HepG2 (cell line): ENCODE results near the gene TBL2. TPM values are rescaled to one million over a fixed set of nuclear protein-coding genes. Genes with fewer than 3 reads are reported as not detected.

ENCODE experiments used
- ARID3A ChIP-seq: IDR thresholded peaks from 2 replicates; pipeline ENCODE4 v1.6.1; 2012; ENCODE audit warnings: low read depth, low read length, improper control_type of control experiment
- EZH2 ChIP-seq: conservative IDR thresholded peaks from 2 replicates; pipeline ENCODE4 v1.6.1; 2012; ENCODE audit warnings: mild to moderate bottlenecking, low read depth, low read length, moderate library complexity
- HMG20B ChIP-seq: conservative IDR thresholded peaks from 2 replicates; pipeline ENCODE4 v1.6.1; 2016; ENCODE audit warnings: missing genetic modification reagents, missing compliant biosample characterization
- KAT7 ChIP-seq: IDR thresholded peaks from 2 replicates; pipeline ENCODE4 v1.6.1; 2018; ENCODE audit warnings: borderline replicate concordance, missing compliant biosample characterization
- MXD4 ChIP-seq: IDR thresholded peaks from 2 replicates; pipeline ENCODE4 v1.6.1; 2016; ENCODE audit warnings: mild to moderate bottlenecking, missing biosample characterization, missing genetic modification reagents
- NCOA5 ChIP-seq: sonication (generic); formaldehyde crosslinking; IDR thresholded peaks from 2 replicates; pipeline ENCODE4 v1.4.0; 2020; ENCODE audit warnings: missing genetic modification reagents
- NCOR1 ChIP-seq: fragments of 200-600 bp; sonication (generic); IDR thresholded peaks from 2 replicates; pipeline ENCODE4 v1.7.0; 2017; ENCODE audit warnings: antibody characterized with exemption, low read length, borderline replicate concordance
- POGK ChIP-seq: sonication (generic); formaldehyde crosslinking; conservative IDR thresholded peaks from 2 replicates; pipeline ENCODE4 v1.8.0; 2022; ENCODE audit warnings: mild to moderate bottlenecking, moderate library complexity, missing genetic modification reagents
- SATB2 ChIP-seq: sonication (generic); formaldehyde crosslinking; IDR thresholded peaks from 2 replicates; pipeline ENCODE4 v1.5.0; 2020; ENCODE audit warnings: missing genetic modification reagents
- THAP9 ChIP-seq: sonication (generic); formaldehyde crosslinking; IDR thresholded peaks from 2 replicates; pipeline ENCODE4; 2020; ENCODE audit warnings: missing genetic modification reagents, mild to moderate bottlenecking, borderline replicate concordance
- ZFP82 ChIP-seq: sonication (generic); formaldehyde crosslinking; IDR thresholded peaks from 2 replicates; pipeline ENCODE4 v1.5.1; 2020; ENCODE audit warnings: mild to moderate bottlenecking, missing genetic modification reagents, borderline replicate concordance
- ZNF281 ChIP-seq: sonication (generic); formaldehyde crosslinking; IDR thresholded peaks from 2 replicates; pipeline ENCODE4 v1.4.0; 2020; ENCODE audit warnings: missing genetic modification reagents, borderline replicate concordance
- ZNF446 ChIP-seq: sonication (generic); formaldehyde crosslinking; IDR thresholded peaks from 2 replicates; pipeline ENCODE4 v1.5.0; 2020; ENCODE audit warnings: mild to moderate bottlenecking, missing genetic modification reagents
- ZNF530 ChIP-seq: sonication (generic); formaldehyde crosslinking; IDR thresholded peaks from 2 replicates; pipeline ENCODE4 v1.5.0; 2020; ENCODE audit warnings: low read depth, mild to moderate bottlenecking, missing genetic modification reagents
- ZNF546 ChIP-seq: sonication (generic); formaldehyde crosslinking; conservative IDR thresholded peaks from 2 replicates; pipeline ENCODE4 v1.8.1; 2023; ENCODE audit warnings: mild to moderate bottlenecking, missing genetic modification reagents
- ZNF670 ChIP-seq: sonication (generic); formaldehyde crosslinking; IDR thresholded peaks from 2 replicates; pipeline ENCODE4 v1.8.0; 2022; ENCODE audit warnings: mild to moderate bottlenecking, missing genetic modification reagents, borderline replicate concordance
- ZNF678 ChIP-seq: sonication (generic); formaldehyde crosslinking; IDR thresholded peaks from 2 replicates; pipeline ENCODE4 v1.4.0; 2020; ENCODE audit warnings: mild to moderate bottlenecking, missing genetic modification reagents
- ZNF775 ChIP-seq: sonication (generic); formaldehyde crosslinking; IDR thresholded peaks from 2 replicates; pipeline ENCODE4 v1.4.0; 2020; ENCODE audit warnings: missing genetic modification reagents, mild to moderate bottlenecking, moderate library complexity, borderline replicate concordance
- ZNF816 ChIP-seq: sonication (generic); formaldehyde crosslinking; IDR thresholded peaks from 2 replicates; pipeline ENCODE4 v1.8.0; 2022; ENCODE audit warnings: missing genetic modification reagents, mild to moderate bottlenecking, borderline replicate concordance
- polyA plus RNA-seq, 8 experiments: library from polyadenylated mRNA; depleted of rRNA in 3 of 8; stranded (reverse) in 7 of 8; unstranded in 1 of 8; fragments of >200 nt; fragmentation: Illumina TruSeq in 4 of 8; extraction: Trizol in 4 of 8; gene quantifications; 2 replicates each; pipeline versions ENCODE4 v1.2.1 to v1.2.3, GENCODE V29; 2011 to 2016; ENCODE audit warnings: low read depth in 4 of 8, missing spikeins in 1 of 8, mixed read lengths in 1 of 8; ENCODE audit not compliant: insufficient read depth in 1 of 8
- total RNA-seq, 5 experiments: library from RNA; depleted of rRNA; stranded (reverse); fragments of >200 nt; fragmentation: Illumina TruSeq; extraction: Trizol; gene quantifications; 2 replicates each; pipeline ENCODE4 v1.2.3, GENCODE V29; 2016; ENCODE audit warnings: low read depth in 1 of 5

TBL2 gene
- total and polyA plus RNA-seq, 2 of the 13 experiments (the other 11 are each of a cell fraction or from before 2014, with no cell fraction given): 43.4 to 47.2 TPM

- TF ChIP-seq ARID3A: no peak
- TF ChIP-seq ZNF530 (CRISPR knock-in tag): no peak
- peak; percentile 52; the same call in 1 of the 2 replicates for TF ChIP-seq ZFP82
- no peak for TF ChIP-seq NCOA5 (CRISPR knock-in tag)
- TF ChIP-seq ZNF775 (CRISPR knock-in tag): no peak
- no peak for TF ChIP-seq HMG20B (CRISPR knock-in tag)
- TF ChIP-seq THAP9 (CRISPR knock-in tag): no peak
- no peak for TF ChIP-seq ZNF678 (CRISPR knock-in tag)
- peak; percentile 5; the same call in 1 of the 2 replicates for TF ChIP-seq ZNF546 (CRISPR knock-in tag)
- TF ChIP-seq MXD4: peak; percentile 72; the same call in 1 of the 2 replicates
- TF ChIP-seq ZNF446 (CRISPR knock-in tag): no peak
- peak; percentile 48; the same call in 1 of the 2 replicates for TF ChIP-seq ZNF670 (CRISPR knock-in tag)
- TF ChIP-seq KAT7 (CRISPR knock-in tag): 0 out of 2 replicates have a peak, but pooled peaks have one; percentile 10
- TF ChIP-seq POGK (CRISPR knock-in tag): no peak
- TF ChIP-seq EZH2: no peak
- TF ChIP-seq ZNF281 (CRISPR knock-in tag): no peak
- TF ChIP-seq SATB2 (CRISPR knock-in tag): no peak
- 0 out of 2 replicates have a peak, but pooled peaks have one; percentile 15 for TF ChIP-seq ZNF816
- no peak for TF ChIP-seq NCOR1
These were observed 21.9 kb downstream of the TBL2 start (continued) for GRCh38 chr7:73556208-73557107.
